SK-N-MC (cell line): ENCODE measurements around the gene PNMT.

Experiments
- DNase-seq: peaks from one replicate; pipeline ENCODE4 v3.0.0-alpha.2; 2011; ENCODE audit warnings: low read depth, low spot score
- H3K27ac ChIP-seq: fragments of 200-600 bp; sonication (generic); 2 replicates; pipeline ENCODE4 v1.5.1; 2016; ENCODE audit warnings: mixed run types
- H3K36me3 ChIP-seq: fragments of 200-600 bp; sonication (generic); 2 replicates; pipeline ENCODE4 v1.6.1; 2017; ENCODE audit warnings: antibody characterized with exemption, low read length, mixed read lengths; ENCODE audit not compliant: insufficient read depth
- H3K4me3 ChIP-seq: fragments of 200-600 bp; sonication (generic); 2 replicates; pipeline ENCODE4 v1.5.1; 2016
- H3K9ac ChIP-seq: fragments of 200-600 bp; sonication (generic); 2 replicates; pipeline ENCODE4 v1.8.0; 2017; ENCODE audit warnings: mixed run types, mixed read lengths; ENCODE audit not compliant: insufficient read length
- H3K9me3 ChIP-seq: fragments of 200-600 bp; sonication (generic); 2 replicates; pipeline ENCODE4 v1.6.1; 2017; ENCODE audit warnings: low read depth, mild to moderate bottlenecking, antibody characterized with exemption, low read length, moderate library complexity, mixed read lengths
- EZH2 ChIP-seq: fragments of 200-600 bp; sonication (generic); IDR thresholded peaks from one replicate; pipeline ENCODE4 v1.6.1; 2017; ENCODE audit warnings: antibody characterized with exemption
- FOXP2 ChIP-seq: optimal IDR thresholded peaks from 2 replicates; pipeline ENCODE3; 2011; ENCODE audit warnings: mild to moderate bottlenecking, moderate library complexity; ENCODE audit not compliant: insufficient read depth; ENCODE audit errors: extremely low read length, control extremely low read depth
- POLR2AphosphoS5 ChIP-seq: IDR thresholded peaks from 2 replicates; pipeline ENCODE4 v1.6.1; 2012; ENCODE audit warnings: mild to moderate bottlenecking, low read depth, low read length, borderline replicate concordance

The PNMT gene

DNA sequence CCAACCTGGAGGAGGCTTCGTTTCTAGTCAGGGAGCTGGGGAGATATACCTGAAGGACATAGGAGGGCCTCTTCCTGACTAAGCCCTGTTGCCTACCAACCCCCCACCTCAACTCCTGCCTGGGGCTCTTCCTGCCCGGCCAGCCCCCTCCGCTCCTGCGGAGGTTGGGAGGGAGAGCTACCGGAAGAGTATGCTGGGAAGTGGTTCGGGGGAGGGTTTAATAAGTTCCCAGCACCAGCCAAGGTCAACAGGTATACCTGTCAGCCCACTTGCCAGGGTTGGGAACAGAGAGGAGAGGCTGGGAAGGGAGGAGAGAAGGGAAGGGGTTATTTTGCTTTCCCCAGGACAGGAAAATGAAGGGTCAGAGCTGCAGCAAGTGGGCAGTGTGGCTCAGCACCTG, 36.9 kb upstream of the PNMT start:
- Histone ChIP-seq H3K36me3 (no peaks in the 10 kb centered on the region), H3K27ac (no peak overlapping the region), H3K9me3 (no peaks in the 10 kb centered on the region), H3K4me3 (no peak overlapping the region), H3K9ac (no peak overlapping the region)
- no peak for DNase-seq
- TF ChIP-seq POLR2AphosphoS5 (no peak), EZH2 (no peak), FOXP2 (no peak)

DNA sequence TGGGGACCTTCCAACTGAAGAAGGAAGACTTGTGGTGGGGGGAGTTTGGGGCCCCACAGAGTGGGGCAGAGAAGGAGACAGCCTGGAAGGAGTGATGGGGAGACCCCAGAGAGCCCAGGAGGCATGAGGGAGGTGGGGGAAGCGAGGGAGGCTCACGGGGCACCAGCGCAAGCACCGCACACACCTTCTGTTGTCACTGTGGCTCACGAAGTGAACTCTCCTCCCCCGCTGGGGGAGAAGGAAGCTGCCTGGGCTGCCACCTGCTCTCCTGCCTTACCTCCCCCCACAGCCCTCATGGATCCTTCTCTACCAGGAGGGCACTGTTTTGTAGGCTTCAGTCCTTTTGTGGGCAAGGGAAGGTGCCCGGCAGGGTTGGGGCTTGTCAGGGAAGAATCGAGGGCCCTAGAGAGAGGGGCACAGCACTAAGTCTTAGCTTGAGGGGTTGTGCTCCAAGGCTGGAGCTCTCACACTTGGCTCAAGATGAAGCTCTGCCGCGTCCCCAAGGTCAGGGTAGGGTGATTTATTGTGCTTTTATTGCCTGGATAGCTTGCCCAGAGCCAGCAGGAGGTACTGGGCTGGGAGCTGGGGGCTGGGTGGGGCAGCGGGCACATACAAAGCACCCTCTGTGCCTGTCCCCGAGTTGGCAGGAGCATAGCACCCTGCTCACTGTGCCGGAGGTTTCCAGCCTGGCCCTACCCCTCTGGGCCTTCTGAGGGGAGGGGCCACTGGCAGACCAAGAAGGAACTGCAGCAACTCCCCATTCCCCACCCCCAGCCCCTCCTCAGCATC, 35.9 kb upstream of the PNMT start:
- TF ChIP-seq FOXP2: no peak
- TF ChIP-seq EZH2: no peak
- TF ChIP-seq POLR2AphosphoS5: no peak
- no peak overlapping the region for H3K4me3 ChIP-seq
- no peak for DNase-seq
- no peaks in the 10 kb centered on the region for H3K9me3 ChIP-seq
- H3K27ac ChIP-seq: no peak overlapping the region
- no peak overlapping the region for H3K9ac ChIP-seq
- no peaks in the 10 kb centered on the region for H3K36me3 ChIP-seq

DNA sequence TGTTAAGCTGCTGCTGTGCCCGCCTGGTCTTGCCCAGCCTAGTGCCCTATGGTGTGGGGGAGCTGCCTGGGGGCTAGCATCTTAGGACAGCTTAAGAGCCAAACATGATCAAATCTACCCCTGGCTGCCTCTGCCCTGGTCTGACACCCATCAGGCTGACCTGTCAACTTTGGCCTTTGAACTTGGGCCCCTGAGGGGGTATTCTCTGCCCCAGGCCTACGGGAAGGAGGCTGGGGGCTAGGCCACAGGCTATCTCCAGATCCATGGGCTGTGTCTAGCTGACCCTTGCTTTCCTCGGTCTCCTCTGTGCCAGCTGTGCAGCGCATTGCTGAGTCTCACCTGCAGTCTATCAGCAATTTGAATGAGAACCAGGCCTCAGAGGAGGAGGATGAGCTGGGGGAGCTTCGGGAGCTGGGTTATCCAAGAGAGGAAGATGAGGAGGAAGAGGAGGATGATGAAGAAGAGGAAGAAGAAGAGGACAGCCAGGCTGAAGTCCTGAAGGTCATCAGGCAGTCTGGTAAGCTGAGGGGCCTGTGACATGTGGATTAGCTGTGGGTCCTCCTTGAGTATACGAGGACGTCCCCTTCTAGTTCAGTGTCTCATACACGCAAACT, 34.6 kb upstream of the PNMT start:
- H3K4me3 ChIP-seq: no peak overlapping the region
- no peaks in the 10 kb centered on the region for H3K36me3 ChIP-seq
- no peak overlapping the region for H3K9ac ChIP-seq
- no peak for DNase-seq
- TF ChIP-seq FOXP2: no peak
- no peak for TF ChIP-seq POLR2AphosphoS5
- TF ChIP-seq EZH2: no peak
- no peaks in the 10 kb centered on the region for H3K9me3 ChIP-seq
- no peak overlapping the region for H3K27ac ChIP-seq

DNA sequence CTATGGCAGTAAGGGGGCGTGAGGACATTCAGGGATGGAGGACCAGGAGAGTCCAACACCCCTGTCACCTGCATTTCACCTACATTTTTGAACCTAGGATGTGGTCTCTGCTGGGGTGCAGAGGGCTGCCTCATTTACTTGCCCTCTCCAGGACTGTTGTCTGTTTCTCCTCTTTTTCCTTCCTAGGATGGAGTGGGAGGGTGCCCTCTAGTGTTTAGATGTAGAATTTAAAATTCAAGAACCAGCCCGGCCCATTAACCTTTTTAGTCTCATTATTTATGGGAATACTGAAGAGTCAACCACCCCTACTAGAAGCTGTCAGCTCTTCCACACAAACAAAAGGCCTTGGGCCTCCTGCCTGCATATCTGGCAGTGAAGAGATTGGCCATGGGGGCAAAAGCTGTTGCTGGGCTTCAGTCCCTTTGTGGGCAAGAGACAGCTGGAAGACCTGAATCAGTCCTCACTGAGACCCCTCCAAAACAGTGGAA, 33.8 kb upstream of the PNMT start:
- Histone ChIP-seq H3K36me3 (no peaks in the 10 kb centered on the region), H3K9me3 (no peaks in the 10 kb centered on the region), H3K27ac (no peak overlapping the region), H3K4me3 (no peak overlapping the region), H3K9ac (no peak overlapping the region)
- no peak for DNase-seq
- TF ChIP-seq POLR2AphosphoS5 (no peak), EZH2 (no peak), FOXP2 (no peak)

DNA sequence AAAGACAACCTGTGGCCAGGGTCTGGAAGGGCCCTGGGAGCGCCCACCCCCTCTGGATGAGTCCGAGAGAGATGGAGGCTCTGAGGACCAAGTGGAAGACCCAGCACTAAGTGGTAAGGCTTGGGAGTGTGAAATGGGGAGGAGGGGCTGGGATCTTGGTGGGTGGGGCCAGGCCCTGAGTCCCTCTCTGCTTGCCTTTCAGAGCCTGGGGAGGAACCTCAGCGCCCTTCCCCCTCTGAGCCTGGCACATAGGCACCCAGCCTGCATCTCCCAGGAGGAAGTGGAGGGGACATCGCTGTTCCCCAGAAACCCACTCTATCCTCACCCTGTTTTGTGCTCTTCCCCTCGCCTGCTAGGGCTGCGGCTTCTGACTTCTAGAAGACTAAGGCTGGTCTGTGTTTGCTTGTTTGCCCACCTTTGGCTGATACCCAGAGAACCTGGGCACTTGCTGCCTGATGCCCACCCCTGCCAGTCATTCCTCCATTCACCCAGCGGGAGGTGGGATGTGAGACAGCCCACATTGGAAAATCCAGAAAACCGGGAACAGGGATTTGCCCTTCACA, 32.6 kb upstream of the PNMT start:
- peak overlapping the region; percentile 88 for H3K9ac ChIP-seq

DNA sequence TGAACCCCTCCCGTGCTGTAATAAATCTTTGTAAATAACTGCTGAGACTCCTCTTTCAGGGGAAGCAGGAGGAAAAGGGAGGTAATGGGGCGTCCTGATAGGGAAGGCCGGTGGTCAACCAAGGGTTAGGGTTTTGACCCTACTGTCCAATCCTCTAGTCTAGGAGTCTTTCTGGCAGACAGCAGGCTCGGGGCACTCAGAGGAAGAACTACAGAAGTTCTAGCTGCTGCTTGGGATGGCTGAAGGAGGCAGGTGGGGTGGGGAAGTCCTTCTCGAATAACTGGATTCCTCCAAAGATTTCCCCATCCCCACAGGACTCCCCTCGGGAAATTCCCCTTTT, 31.7 kb upstream of the PNMT start:
- H3K27ac ChIP-seq: peak overlapping the region; percentile 67; the same call in 1 of the 2 replicates
- no peaks in the 10 kb centered on the region for H3K36me3 ChIP-seq
- peak overlapping the region; percentile 88 for H3K9ac ChIP-seq
- no peak for DNase-seq
- TF ChIP-seq EZH2 (no peak), POLR2AphosphoS5 (no peak), FOXP2 (no peak)
- H3K4me3 ChIP-seq: peak overlapping the region; percentile 94
- no peaks in the 10 kb centered on the region for H3K9me3 ChIP-seq

More for the DNA sequence above, 32.6 kb upstream of the PNMT start:
- no peaks in the 10 kb centered on the region for H3K9me3 ChIP-seq
- H3K36me3 ChIP-seq: no peaks in the 10 kb centered on the region
- DNase-seq: no peak
- H3K4me3 ChIP-seq: no peak overlapping the region
- TF ChIP-seq EZH2 (no peak), POLR2AphosphoS5 (no peak), FOXP2 (no peak)
- H3K27ac ChIP-seq: no peak overlapping the region

DNA sequence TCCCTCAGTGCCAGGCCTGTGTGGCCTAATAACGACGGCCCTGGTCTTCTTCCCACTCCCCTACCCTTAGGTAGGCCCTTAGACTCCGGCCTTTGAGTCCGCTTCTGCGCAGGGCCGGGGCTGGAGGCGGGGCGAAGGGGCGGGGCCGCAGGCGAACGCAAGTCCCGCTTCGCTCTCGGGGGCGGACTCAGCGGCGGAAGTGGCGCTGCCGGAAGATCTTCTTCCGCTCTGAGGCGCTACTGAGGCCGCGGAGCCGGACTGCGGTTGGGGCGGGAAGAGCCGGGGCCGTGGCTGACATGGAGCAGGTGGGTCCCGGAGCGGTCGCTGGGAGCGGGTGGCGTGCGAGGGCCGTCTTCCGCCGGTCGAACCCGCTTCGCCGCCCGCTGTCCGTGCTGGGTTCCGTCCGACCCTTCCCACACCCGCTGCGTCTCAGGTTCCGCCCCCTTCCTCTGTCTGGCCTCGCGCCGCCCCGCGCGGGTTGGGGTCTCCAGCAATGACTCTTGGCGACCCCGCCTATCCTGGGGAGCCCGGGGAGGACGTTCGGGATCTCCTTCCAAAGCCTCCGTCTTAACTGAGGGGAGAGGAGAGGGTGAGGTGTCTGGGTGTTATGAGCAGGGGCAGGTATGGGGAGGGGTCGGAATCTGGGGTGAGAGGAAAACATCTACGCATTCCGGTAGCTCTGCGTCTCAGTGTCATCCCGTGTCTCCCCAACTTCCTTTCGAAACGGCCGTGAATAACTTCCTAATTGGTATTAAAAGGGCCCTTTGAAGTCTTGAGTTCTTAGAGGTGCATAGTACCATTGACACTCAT, 31.1 kb upstream of the PNMT start, which contains the start of gene STARD3:
Gene STARD3 (plus strand): TSS at position 218 of the 810 bp plus-strand sequence. CDS start 16,388 bp downstream, outside the sequence.
- Histone ChIP-seq H3K4me3 (peak within 1 kb of the TSS; percentile 94), H3K27ac (peak within 1 kb of the TSS; percentile 67; the same call in 1 of the 2 replicates), H3K9me3 (no peaks in the 10 kb centered on the region), H3K36me3 (no peaks in the 10 kb centered on the region), H3K9ac (peak within 1 kb of the TSS; percentile 88)
- DNase-seq: no peak
- no peak for TF ChIP-seq EZH2
- peak; percentile 82 for TF ChIP-seq POLR2AphosphoS5

DNA sequence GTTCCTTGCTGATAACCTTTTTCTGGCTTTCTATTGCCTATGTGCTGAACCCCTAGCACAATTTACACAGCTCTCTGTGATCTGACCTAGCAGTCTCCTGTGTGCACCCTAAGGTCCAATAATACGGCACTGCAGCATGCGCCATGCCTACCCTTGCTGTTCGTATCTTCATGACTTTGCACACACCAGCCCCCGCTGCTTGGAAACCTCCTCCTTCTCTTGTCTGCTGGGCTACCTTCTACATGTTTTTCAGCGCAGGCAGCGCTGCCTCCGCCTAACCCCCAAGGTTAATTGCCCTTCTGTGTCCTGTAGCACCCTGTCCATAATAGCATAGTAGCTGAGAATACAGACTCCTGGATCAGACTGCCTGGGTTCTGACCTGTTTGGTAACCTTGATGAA, 29.9 kb upstream of the PNMT start:
- no peak overlapping the region for H3K27ac ChIP-seq
- no peak for DNase-seq
- H3K9me3 ChIP-seq: no peaks in the 10 kb centered on the region
- TF ChIP-seq EZH2 (no peak), FOXP2 (no peak), POLR2AphosphoS5 (no peak)
- no peaks in the 10 kb centered on the region for H3K36me3 ChIP-seq
- H3K9ac ChIP-seq: peak overlapping the region; percentile 88
- peak overlapping the region; percentile 94; the same call in 1 of the 2 replicates for H3K4me3 ChIP-seq
